HG02981 (cell line): ENCODE data around the gene POLR1G.
A peak's percentile ranks its signal among the peaks of the same experiment; 100 is the strongest.
"Not testable (repeated sequence)": the region's sequence is repeated elsewhere in the genome, so short reads cannot be mapped to it uniquely, and the experiment has no call there.

ENCODE experiments used
- ATAC-seq: cut with Tn5 transposase; IDR thresholded peaks from one replicate; pipeline ENCODE4 v1.9.1; 2021; ENCODE audit warnings: mild to moderate bottlenecking, moderate library complexity; ENCODE audit not compliant: unreplicated experiment

POLR1G gene

GRCh38 chr19:45395821-45396617, 10.4 kb upstream of the POLR1G start:
- no peak for ATAC-seq

DNA sequence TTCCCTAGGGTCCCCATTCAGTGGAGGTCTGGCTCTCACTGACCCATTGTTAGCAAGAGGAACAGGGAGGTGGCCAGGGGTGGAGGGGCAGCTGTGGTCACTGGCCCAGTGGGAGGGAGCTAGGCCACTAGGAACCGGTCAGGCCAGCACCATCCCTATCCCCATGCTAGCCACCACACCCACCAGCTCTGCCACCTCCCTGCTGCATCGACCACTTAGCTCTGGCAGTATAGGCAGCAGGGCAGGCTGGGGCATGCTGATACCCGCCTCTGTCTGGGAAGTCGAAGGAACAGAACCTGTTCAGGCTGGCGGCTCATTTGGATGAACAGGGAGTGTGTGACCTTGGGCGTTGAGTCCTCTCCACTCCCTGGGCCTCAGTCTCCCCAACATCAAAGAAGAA, 6.3 kb upstream of the POLR1G start:
- ATAC-seq = no peak

DNA sequence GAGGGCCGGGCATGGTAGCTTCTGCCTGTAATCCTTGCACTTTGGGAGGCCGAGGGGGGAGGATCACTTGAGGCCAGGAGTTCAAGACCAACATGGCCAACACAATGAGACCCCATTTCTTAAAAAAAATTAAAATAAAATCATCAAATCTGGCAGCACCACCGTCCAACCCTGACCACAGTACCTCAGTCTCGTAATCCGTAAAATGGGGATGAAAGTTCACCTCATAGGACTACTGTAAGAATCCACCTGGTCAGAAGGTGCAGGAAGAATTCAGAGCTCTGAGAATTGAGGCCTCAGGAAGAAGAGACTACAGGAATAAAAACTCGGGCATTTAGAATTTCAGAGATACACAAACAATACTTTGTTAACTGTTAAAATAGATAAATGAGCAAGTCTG, 4.6 kb upstream of the POLR1G start:
- no peak for ATAC-seq

DNA sequence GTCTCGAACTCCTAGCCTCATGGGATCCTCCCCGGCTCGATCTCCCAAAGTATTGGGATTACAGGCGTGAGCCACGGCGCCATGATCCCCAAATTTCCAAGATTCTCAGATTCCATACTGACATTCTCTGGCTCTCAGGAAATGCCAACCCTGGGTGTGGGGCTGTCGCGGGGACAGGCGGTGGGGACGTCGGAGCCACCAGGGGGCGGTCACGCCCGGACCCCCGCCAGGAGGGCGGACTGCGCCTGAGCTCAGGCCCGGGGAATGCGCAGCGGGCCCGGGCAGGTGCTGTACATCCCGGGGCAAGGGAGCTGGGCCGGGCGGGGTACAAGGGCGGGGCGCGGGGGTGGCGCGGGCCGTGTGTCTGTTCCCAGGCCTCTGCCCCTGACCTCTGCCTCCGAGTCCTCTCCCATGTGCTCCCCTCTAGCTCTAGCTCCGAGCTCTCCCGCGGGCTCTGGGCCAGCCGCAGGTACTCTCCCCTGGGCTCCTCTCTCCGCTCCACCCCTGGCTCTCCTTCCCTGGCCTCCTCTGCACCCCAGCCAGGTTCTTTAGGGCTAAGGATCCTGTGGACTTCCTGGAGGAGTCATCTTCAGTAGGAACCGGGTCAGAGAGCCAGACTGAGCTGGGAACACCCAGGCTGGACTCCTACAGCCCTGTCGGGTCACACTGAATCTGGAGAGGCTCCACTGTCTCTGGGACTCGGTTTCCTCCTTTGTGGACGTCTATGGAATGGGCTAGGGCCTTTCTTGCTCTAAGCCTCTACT, 4.0 kb upstream of the POLR1G start:
- ATAC-seq = no peak

GRCh38 chr19:45403272-45403671, 3.2 kb upstream of the POLR1G start:
- no peak for ATAC-seq

DNA sequence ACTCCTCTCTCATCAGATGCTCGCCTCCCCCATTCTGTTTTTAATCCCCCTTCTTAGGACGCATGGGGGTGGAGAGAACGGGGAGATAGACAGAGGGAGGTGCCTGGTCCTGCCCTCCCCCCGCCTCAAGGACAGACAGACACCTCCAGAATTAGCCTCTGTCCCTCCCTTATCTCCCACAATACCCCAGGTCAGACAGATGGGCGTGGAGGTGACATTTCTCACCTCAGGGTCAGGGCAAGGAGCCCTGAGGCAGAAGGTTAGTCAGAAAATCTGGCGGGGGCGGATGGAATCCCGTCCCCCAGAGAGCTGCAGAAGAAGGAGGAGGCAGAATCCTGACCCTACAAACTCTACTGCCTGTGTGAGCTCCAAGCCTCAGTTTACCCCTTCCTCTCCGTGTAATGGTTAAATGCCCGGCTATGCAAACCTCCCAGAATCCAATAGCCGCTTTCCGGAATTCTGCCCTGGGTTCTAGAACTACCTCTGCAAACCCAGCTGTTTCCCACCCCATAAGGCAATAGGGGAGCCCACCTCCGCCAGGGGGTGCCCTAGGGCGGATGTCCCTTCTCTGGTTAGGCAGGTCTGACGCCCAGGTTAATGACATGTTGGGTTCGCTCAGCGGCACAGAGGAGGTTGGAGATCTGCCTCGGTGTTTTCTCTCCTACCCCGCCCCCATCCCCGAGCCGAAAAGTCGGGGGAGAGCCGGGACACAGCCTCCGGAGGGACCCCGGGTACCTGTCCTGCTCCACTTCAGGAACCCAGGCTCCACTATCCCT, 2.5 kb upstream of the POLR1G start:
- ATAC-seq = no peak

DNA sequence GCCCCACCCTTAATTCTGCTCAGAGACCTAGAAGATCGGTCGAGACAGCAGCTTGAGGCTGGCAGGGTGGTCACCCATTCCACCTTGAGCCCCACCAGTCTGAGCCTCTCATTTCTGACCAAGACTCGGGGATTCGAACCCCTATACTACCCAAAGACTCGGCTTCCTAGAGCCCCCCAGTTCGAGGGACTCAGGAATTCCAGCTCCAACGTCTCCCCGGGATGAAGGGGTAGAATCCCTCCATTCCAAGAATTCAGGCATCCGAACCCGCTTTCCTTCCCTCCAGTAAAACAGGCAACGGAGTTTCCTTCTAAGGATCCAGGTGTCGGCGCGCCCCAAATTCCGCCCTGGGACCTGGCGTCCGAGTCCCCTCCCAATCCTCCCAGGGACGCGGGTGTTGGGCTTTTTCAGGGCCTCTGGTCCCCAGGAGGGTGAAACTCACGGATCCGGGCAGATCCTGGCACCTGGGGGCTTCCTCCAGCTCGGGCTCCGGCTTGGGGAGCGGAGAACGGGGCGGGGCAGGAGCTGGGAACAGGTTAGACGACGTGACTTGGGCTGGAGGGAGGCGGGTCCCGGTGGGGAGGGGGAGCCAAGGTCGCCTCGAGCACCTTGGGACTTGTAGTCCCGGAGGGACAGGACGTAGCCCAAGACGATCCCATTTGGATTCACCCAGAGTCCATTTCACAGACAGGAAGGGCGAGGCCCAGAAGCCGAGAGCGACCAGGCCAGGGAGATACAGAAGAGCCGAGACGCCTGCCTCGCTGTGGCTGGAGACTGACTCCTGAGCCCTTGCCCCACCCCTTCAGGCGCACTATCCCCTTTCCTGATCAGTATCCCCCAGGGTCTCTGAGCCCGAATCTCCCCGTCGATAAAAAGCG, 1.6 kb upstream of the POLR1G start, which contains the start of gene PPP1R13L:
TSS of gene PPP1R13L (minus strand) at position 513 of the 878 bp plus-strand sequence. CDS start 6,751 bp downstream, outside the sequence.
- no peak for ATAC-seq

GRCh38 chr19:45405435-45406225, 814 bp upstream of the POLR1G start:
- ATAC-seq = peak; percentile 41

- ATAC-seq = no peak
These were observed 589 bp downstream of the POLR1G start for GRCh38 chr19:45407091-45407375.

GRCh38 chr19:45407585-45407984, 1.1 kb downstream of the POLR1G start:
- not testable (repeated sequence) for ATAC-seq

- ATAC-seq = no peak
These were observed 1.7 kb downstream of the POLR1G start for GRCh38 chr19:45408121-45408520.

DNA sequence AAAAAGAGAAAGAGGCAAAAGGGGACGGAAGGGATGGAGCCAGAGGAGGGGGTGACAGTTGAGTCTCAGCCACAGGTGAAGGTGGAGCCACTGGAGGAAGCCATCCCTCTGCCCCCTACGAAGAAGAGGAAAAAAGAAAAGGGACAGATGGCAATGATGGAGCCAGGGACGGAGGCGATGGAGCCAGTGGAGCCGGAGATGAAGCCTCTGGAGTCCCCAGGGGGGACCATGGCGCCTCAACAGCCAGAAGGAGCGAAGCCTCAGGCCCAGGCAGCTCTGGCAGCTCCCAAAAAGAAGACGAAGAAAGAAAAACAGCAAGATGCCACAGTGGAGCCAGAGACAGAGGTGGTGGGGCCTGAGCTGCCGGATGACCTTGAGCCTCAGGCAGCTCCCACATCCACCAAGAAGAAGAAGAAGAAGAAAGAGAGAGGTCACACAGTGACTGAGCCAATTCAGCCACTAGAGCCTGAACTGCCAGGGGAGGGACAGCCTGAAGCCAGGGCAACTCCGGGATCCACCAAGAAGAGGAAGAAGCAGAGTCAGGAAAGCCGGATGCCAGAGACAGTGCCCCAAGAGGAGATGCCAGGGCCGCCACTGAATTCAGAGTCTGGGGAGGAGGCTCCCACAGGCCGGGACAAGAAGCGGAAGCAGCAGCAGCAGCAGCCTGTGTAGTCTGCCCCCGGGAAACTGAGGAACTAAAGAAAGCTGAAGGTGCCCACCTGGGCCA, 2.5 kb downstream of the POLR1G start:
- ATAC-seq = no peak

DNA sequence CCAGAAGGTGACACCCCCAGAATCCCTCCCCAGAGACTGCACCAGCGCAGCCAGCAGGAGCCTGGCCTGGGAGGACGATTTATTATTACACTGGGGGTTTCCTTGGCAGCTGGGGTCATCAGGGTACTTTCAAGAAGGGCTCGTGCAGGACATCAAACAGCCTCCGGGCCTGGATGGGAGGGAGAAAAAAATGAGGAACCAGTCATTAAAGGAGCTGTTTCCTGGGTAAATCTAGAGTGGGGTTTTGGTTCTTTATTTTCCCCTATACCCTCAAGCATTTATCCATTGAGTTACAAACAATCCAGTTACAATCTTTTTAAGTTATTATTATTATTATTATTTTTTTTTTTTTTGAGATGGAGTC, 3.1 kb downstream of the POLR1G start:
- no peak for ATAC-seq

GRCh38 chr19:45410330-45410729, 3.9 kb downstream of the POLR1G start:
- not testable (repeated sequence) for ATAC-seq

DNA sequence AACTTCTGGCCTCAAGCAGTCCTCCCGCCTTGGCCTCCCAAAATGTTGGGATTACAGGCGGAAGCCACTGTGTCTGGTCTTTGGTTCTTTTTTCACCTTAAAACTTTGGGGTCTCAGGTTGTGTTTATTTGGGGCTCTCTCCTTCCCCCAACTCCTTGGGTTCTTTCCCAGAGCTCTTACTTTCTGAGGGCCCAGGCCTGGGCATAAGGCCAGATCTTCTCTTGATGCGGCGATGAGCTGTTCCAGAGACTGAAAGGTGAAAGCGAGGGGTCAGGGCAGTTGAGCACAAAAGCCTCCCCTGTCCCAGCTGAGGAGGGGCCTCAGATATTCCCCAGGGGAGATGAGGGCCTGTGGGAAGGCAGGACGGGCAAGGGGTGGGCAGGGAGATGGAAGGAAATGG, 7.1 kb downstream of the POLR1G start:
- ATAC-seq = no peak

DNA sequence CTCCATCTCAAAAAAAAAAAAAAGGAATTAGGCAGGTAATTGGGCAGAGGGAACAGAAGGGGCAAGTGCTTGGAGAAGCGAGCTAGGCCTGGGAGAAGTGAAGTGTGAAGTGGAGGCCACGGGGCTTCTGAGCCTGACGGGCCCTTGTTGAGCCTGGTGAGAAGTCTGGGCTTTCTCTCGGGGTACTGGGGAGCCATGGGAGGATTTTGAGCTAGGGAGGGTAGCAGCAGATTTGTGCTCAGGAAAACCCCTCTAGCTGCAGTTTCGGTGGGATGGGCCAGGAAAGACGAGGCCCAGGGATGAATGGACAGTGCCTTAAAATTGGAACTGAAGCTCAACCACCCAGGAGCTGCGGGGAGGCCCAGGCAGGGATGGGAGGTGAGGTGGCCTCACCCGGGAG, 8.0 kb downstream of the POLR1G start:
- no peak for ATAC-seq

DNA sequence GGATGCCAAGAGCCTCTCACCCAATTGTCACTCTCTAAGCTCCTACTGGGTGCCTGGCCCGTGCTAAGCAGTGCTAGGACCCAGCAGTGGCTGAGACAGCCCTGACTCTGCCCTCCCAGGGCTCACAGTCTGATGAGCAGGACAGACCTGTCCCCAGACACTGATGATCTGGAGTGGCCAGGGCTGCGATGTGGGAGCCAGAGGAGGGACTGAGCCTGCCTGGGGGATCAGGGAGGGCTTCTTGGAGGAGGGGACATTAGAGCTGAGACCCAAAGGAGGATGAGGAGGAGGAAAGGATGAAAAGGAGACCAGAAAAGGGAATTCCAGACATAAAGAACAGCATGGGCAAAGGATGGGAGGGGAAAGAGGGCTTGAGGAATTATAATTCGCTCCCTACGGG, 10.7 kb downstream of the POLR1G start:
- no peak for ATAC-seq

DNA sequence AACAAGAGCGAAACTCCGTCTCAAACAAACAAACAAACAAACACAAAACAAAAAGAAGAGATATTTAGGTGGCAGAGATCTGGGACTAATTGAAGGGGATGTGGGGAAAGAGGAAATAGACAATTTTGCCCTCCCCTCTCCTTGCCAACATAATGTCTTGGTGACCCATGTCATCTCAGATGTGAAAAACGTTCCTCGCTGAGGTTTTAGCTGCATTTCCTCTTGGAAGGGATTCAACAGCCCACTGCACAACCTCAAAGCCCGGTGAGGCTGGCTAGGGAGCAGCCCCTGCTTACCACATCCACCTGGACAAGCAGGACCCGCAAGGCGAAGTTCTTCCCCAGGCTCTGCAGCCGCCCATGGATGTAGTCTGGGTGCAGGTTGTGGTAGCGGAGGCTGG, 12.4 kb downstream of the POLR1G start:
- no peak for ATAC-seq

GRCh38 chr19:45419396-45419795, 13.0 kb downstream of the POLR1G start:
- no peak for ATAC-seq
